Mammary epithelial cell (primary cell): ENCODE measurements around the gene FAM78B.

Experiments used
- CTCF ChIP-seq, 2 donors: IDR thresholded peaks in 1 of 2; conservative IDR thresholded peaks in 1 of 2; 2 replicates each; pipeline ENCODE4 v1.5.1; 2011 to 2012; ENCODE audit warnings: inconsistent platforms in 2 of 2, low read length in 2 of 2, mild to moderate bottlenecking in 2 of 2, control low read depth in 1 of 2, low read depth in 1 of 2; ENCODE audit not compliant: insufficient read depth in 1 of 2; ENCODE audit errors: extremely low read depth in 1 of 2
- EZH2 ChIP-seq: IDR thresholded peaks from 2 replicates; pipeline ENCODE4 v1.6.1; 2012; ENCODE audit warnings: low read length, inconsistent platforms, borderline replicate concordance

- no peak for TF ChIP-seq CTCF (conservative IDR thresholded peaks at IDR 0.05 in 1 of 2, IDR thresholded peaks at IDR 0.05 in 1 of 2; ENCODE audit: extremely low read depth in 1 of 2, insufficient read depth in 1 of 2, low read depth in 1 of 2, low read length in 2 of 2)
- no peak for TF ChIP-seq EZH2
These were observed 102.4 kb downstream of the FAM78B start for GRCh38 chr1:166064313-166064926.
